ENCODE results near the gene TNRC6C.

DNA sequence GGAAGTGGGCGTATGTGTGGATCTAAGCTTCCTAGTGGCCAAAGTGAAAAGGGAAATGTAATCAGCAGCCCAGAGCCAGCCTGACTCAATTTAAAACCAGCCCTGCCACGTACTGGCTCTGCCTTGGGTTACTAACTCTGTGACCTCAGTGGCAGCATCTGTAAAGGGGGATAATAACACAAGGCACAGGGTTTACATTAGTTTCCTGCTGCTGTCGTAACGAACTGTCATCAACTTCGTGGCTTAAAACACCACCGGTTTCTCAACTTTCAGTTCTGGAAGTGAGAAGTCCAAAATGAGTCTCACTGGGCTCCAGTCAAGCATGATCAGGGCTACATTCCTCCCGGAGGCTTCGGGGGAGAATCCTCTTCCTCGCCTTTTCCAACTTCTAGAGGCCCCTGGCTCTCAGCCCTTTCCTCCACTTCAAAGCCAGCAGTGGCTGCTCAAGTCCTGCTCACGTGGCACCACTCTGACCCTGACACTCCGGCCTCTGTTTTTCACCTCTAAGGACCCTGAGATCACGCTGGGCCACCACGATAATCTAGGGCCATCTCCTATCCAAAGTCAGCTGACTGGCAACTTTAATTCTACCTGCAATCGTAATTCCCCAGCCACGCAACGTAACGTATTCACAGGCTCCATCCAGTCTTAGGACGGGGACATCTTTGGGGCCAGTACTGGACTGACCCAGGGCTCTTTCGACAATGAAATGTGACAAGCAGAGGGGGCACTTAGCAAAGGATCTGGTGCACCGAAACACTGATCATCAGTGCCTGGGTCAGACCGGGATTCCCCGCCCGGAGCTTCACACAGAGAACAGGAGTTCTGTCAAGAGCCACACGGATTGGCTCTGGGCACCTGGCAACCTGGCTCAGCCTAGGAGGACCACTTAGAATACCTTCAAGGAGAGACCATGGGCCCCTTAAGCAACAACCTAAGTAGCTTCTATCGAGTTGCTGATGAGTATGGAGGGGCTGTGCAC, 155.6 kb downstream of the TNRC6C start:
- TF ChIP-seq CTCF (IDR thresholded peaks at IDR 0.05; ENCODE audit: insufficient read depth, low read length, poor library complexity, severe bottlenecking) (no peak), EZH2phosphoT487 (conservative IDR thresholded peaks at IDR 0.05; ENCODE audit: low read length) (no peak)

All from SU-DHL-6 (cell line).